DMS153 treated with DMSO at 0.1 percent for 48 hours (cell line): ENCODE measurements around the gene WWP2.
"Not testable (repeated sequence)": the region's sequence is repeated elsewhere in the genome, so short reads cannot be mapped to it uniquely, and the experiment has no call there.

Experiments
- DNase-seq: peaks from one replicate; lab custom pipeline; 2025; ENCODE audit not compliant: unreplicated experiment; lab: John Stamatoyannopoulos, UW

WWP2 gene

DNA sequence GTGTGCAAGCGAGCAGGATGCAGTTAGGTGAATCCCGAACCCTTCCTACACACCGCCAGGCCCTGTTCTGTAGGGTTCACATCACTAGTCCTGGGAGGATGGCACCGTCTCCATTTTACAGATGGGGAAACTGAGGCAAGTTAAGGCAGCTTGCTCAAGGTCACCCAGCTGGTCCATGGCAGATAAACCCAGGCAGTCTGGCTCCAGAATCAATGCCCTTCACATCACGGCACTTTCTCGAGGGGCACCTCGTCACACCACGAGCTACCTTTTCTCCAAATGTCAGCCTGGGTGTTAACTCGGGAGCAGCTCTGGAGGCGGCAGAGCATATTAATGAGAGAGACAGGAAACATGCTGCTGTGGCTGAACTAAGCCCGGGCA is 16.9 kb upstream of the WWP2 start:
- DNase-seq = no peak

DNA sequence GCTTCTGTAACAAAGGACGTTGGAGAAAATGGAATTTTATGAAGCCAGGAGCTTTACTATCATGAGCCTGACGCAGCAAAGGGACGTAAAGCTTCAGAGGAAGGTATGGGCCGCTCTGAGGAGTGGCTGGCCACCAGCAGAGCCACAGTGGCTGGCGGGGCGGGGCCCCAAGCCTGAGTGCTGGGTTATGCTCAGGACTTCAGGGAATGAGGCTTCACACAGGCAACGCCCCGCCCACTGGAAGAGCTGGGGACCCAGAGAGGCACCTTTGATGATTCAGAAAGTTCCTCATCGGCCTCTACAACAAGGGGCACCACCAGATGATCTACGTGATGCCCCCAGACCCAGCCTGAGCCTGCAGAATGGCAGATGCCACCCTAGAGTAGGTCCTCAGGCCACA is 16.2 kb upstream of the WWP2 start:
- no peak for DNase-seq

DNA sequence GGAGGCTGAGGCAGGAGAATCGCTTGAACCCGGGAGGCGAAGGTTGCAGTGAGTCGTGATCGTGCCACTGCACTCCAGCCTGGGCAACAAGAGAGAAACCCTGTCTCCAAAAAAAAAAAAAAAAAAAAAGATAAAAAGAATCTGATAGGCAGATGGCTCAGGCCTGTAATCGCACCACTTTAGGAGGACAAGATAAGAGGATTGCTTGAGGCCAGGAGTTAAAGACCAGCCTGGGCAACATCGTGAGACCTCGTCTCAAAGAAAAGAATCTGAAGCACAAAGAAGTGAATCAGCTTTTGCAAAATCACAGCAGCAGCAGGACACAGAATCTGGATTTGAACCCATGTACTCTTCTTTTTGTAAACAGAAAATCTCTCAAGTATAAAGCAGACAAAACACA is 15.0 kb upstream of the WWP2 start:
- no peak for DNase-seq

DNA sequence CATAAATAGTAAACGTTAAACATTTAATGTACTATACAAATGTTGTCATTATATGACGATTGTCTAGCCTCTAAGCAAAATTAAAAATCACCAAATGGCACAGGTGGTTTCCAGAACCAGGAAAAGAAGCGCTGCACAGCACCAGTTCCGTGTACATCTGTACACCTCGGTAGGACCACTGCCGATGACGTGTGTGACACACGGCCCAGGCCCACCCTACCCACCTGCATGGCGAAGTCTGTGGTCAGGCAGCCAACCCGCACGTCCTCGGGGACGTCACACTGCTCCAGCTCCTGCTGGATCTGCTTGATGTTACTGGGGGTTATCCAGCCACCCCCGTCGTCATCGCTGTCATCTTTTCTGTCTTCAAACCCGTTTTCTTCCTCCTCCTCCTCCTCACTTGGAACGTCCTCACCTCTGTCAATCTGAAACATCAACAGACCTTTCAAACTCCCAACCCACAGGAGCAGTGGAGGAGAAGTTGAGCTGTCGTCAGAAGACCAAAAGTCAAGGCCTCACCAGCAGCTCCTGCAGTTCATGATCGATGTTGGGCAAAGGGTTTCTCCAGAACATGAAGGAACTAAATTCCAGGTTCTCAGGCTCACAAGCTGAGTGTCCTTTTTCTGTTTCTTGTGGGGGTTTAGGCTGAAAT is 13.3 kb upstream of the WWP2 start:
- DNase-seq = no peak

DNA sequence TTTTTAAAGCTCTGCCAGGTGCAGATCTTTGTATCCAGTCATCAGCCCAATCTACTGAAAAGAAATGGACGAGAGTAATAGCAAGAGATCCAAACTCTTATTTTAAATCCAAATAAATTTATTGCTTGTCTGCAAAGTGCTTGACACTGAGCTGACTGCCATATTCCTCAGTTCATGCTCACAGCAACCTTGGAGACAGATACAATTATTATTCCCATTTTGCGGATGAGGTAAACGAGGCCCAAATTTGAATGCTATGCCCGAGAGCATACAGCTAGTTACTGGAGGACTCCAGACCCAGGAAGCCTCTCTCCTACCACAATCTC is 8.0 kb upstream of the WWP2 start:
- DNase-seq = no peak

DNA sequence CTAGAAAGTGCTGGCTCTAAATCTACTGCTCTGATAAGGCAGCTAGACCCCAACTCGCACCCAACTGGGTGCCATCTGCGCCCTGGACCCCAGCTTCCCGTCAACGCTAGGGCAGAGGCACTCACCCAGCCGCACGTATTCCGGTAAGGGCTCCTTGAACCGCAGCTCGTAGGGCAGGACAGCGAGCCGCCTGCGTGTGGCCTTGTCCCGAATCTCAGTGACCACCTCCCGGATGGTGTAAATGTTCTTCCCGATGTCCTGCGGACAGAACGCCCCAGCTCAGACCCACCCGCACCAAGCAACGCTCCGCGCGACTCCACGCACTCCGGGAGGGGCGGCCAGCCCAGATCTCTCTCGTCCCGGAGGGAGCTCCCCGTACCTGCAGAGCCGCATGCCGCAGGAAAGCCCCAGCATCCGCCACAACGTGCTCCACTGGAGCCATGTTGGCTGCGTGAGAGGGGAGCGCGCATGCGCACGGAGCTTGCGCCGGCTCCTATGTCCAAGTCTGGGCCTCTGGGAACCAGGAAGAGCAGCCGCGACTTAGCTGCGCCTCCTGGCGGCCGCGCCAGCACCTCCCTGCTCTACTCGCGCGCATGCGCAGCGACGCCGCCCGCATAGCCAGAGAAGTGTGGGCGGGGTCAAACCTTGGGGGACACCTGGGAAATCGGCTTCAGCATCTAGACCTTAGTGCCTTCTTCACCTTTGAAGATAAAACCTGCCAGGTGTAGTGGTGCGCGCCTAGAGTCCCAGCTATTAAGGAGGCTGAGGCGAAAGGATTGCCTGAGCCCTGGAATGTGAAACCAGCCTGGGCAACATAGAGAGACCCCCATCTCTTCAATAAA is 7.4 kb upstream of the WWP2 start, which contains the start of gene NOB1:
Gene NOB1, minus strand, starts transcription at position 458 of the 842 bp plus-strand sequence. Its CDS starts 16 bp downstream, at position 442.
- peak; percentile 96 for DNase-seq

DNA sequence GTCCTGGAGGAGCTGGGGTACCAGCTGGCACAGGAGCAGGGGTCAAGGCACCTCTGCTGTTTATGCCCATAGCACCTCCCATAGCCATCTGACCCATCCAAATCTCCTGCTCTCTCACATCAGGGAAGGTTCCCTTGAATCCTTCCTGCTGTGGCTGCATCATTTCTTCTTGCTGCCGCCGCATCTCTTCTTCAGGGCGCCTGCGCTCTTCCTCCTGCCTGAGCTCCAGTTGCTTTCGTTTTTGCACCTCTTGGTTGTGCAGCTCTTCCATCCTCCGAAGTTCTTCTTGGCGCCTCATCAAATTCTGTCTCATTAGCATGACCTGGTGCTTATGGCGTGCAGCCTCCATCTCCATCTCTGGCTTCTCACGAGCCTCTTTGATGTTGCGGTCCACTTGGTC is 5.4 kb upstream of the WWP2 start:
- DNase-seq = no peak

DNA sequence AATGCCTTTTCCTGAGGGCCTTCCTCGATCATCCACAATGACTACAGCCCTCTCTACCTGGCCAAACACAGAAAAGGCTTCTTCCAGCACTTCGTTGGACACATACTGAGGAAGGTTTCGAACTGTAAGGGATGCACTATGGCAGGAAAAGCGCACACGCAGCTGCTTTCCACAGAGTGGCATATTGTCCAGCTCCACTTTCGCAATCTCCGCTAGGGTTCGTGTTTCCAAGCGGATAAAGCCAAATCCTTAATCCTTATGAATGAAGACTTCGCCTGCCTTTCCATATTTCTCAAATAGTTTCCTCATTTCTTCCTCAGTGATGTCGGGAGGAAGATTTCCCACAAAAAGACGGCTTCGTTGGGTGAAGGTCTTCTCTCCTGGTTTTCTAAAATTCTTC is 4.8 kb upstream of the WWP2 start:
- not testable (repeated sequence) for DNase-seq

DNA sequence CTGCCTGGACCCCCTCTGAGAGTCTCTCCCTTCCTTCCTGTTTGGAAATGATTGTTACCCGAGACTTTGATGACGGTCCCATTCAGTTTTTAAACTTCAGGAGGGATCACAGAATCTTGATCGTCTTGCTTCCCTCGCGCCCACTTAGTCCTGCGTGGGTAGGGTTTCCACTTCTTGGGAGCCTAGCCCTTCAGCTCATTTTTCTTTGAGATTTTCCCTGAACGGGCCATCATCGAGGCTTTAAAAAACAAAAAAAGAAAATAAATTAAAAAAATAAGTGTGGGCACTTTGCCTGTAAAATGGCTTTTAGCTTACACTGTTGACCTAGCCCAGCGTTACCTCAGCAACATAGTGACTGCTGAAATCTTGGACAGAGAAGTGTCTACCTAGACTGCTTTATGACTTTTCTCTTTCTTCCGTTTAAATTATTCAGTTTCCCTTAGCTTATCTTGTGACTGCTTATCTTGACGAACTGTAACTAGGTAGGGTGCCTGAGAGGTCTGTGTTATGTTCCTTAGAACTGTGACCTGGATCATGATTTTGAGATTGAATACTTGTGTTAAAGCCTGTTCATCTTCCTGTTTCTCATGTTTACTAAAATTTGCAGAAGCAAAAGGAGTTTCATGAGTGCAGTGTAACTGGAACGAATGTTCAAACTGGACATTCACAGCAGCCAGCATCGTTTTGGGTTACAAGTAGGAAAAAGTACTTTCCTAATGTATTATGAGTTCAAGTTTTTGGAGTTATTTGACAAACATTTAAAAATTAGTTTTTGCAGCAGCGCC is 874 bp downstream of the WWP2 start:
- DNase-seq = peak; percentile 16

DNA sequence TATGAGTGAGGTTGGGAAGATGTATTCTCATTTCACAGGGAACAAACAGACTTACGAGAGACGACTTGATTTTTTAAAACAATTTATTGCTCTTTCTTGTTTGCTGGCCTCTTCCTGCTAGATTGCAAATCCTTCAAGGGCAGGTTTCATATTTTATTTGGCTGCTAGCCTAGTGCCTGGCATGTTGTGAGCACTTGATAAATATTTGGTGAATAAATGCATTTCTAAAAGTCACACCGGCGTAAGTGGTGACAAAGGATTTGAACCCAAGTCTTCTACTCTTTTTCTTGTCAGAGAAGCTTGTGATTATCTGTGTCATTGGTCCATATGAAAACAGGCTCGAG is 1.4 kb downstream of the WWP2 start:
- DNase-seq = no peak

DNA sequence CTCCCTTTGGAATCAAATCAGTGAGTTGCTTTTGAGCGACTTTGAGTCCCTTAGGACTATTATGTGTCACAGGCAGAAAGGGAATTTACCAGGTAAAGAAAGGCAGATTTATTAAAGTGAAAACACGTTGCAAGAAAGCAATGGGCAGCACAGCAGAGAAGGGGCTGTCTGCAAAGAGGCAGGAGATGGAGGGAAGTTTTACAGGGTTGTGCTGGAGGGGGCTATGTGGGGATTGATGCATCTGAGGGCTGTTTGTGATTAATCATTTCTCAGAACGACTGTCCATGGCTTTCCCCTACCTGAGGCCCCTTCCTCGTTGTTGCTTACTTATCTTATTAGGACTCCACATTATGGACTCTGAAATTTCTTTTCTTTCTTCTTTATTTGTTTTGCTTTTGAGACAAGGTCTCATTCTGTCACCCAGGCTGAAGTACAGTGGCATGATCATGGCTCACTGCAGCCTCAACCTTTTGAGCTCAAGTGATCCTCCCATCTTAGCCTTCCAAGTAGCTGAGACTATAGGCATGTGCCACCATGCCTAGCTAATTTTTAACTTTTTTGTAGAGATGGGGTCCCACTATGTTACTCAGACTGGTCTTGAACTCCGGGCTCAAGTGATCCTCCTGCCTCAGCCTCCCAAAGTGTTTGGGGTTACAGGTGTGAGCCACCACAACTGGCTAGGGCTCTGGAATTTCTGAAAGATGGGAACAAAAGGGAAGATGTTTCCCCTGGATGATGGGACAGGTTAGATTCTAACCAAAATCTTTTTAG is 5.5 kb downstream of the WWP2 start:
- no peak for DNase-seq

DNA sequence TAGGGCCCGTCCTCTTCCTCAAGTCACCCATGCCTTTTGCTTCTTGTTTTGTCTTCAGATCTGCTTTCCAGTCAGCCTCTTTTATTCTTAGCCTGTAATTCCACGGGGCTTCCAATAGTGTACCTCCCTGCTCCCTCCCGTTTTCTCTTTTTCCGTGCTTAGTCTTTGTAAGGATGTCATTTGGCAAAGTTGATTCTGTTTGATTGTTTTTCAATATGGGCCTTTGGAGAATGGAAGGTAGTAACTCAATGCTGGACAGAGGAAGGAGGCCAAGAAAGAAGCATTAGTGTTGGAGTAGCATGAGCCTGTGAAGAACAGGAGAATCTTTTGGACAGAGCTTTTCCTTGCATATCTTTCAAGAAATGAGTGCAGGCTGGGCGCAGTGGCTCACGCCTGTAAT is 6.5 kb downstream of the WWP2 start:
- no peak for DNase-seq

DNA sequence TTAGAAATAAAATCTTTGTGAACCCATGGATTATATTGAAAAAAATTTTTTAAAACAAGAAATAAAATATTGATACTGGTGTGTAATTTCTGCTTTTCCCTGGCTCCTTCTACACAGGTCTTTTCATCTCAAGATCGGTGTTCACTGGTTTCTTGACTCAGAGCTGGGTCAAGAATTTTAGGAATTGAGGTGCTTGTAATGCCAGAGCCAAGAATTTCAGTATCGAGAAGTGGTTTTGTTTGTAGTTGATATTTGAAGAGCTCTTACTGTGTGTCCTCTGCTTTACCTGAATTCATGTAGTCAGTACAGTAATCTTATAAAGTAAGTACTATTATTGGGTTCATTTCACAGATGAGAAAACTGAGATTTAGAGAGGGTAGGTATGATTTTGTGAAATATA is 7.3 kb downstream of the WWP2 start:
- no peak for DNase-seq

DNA sequence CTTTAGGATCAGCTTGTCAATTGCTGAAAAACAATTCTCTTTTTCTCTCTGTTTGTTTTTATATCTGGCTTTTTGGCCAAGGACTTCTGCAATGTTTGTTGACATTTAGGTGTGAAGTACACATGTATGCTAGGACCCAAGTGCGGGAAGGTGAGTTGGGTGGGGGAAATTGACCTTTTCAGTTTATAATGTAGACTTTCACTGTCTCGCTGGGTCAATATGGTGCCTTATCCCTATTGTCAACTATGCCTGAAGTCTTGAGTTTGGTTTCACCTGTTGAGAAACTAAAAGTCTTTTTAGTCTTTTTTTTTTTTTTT is 9.5 kb downstream of the WWP2 start:
- DNase-seq = no peak

DNA sequence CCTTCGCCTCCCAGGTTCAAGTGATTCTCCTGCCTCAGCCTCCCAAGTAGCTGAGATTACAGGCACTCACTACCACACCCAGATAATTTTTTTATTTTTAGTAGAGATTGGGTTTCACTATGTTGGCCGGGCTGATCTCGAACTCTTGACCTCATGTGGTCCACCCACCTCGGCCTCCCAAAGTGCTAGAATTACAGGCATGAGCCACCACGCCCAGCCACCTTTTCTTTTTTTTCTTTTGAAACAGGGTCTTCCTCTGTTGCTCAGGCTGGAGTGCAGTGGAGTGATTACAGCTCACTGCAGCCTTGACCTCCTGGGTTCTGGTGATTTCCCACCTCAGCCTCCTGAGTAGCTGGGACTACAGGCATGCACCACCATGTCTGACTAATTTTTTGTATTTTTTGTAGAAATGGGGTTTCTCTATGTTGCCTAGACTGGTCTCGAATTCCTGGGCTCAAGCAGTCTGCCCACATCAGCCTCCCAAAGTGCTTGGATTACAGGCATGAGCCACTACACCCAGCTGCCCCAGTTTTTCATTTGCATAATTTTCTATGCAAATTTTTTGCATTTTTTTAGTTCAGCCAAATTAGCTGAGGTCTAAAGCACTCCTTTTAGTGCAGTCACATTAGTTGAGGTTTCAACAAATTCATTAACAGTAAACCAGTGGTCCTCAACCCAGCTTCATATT is 11.3 kb downstream of the WWP2 start:
- DNase-seq = no peak

DNA sequence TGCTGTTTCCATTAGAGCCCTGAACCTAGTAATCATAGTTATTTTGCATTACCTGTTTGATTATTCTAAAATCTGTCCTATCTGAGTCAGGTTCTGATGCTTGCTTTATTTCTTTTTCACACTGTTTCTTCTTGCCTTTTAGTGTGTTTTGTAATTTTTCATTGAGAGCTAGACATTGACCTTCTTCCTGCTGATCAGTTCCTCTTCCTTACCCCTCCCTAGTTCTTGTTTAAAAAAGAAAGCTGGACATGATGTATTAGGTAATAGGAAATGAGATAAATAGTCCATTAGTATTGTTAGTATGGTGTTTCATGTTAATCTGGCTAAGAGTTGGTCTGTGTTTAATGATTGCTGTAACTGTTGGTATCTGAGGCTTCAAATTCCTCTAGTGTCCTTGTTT is 13.4 kb downstream of the WWP2 start:
- DNase-seq = no peak

DNA sequence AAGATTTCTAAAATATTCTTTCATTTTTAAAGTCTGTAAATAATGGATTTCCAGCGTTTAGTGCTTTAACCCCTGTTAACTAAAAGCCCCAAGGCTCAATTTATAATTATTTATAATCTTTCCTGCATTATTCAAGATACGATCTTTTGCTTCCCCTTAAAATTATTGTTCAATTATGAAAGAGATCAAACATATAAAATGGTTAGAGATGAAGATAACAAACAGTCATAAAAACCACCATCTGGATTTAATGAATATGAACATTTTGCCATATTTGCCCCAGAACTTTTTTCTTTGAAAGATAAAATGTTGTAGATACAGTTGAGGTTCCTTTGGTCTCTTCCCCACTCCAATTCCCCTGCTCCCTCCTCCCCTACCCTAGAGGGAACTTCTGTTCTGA is 17.6 kb downstream of the WWP2 start:
- no peak for DNase-seq

DNA sequence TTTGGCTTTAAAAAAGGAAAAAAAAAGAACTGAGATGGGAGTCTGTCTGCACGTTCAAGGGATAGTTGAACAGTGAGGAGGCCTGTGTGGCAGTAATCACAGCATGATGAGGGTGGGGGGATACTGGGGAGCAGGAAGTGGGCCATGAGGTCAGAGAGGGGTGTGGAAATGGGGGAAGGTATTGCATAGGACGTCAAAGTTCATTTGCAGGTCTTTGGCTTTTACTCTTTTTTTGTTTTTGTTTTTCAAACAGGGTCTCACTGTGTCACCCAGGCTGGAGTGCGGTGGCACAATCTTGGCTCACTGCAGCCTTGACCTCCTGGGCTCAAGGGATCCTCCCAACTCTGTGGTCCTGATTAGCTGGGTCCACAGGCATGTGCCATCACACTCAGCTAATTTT is 19.0 kb downstream of the WWP2 start:
- DNase-seq = no peak

DNA sequence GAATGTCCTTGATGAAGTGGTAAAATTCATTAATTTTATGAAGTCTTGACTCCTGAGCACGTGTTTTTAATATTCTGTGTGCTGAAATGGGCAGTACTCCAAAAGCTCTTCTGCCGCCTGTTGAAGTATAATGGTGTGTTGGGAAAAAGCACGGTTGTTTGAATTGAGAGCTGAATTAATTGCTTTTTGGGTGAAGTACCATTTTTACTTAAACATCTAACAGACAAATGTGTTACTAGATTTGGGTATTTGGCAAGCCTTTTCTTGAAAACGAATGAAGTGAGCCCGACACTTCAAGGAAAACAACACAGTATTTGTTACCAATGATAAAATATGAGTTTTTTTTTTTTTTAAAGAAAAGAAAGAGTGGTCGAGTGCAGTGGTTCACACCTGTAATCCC is 22.5 kb downstream of the WWP2 start:
- DNase-seq = no peak

DNA sequence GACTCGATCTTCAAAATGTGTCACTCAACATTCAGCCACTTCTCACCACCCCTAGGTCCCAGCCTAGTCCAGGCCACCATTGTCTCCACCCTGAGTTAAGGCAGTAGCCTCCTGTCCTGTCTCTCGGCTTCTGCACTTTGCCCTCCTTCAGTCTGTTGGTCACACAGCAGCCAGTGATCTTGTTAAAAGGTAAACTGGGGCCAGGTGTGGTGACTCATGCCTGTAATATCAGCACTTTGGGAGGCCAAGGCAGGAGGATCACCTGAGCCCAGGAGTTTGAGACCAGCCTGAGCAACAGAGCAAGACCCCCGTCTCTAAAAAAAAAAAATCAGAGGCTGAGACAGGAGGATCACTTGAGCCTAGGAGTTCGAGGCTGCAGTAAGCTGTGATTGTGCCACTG is 25.8 kb downstream of the WWP2 start:
- no peak for DNase-seq

DNA sequence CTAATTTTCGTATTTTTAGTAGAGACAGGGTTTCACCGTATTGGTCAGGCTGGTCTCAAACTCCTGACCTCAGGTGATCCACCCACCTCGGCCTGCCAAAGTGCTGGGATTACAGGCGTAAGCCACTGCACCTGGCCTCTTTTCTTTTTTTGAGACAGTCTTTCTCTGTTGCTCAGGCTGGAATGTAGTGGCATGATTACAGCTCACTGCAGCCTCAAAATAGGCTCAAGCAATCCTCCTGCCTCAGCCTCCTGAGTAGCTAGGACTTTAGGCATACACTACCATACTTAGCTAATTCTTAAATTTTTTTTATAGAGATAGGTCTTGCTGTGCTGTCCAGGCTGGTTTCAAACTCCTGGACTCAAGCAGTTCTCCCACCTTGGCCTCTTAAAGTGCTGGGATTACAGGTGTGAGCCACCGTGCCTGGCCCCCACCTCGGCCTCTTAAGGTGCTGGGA is 29.3 kb downstream of the WWP2 start:
- not testable (repeated sequence) for DNase-seq
